HG02938 (cell line): ENCODE data around the gene HSCB.
"Not testable (repeated sequence)": the region's sequence is repeated elsewhere in the genome, so short reads cannot be mapped to it uniquely, and the experiment has no call there.

Source experiments
- ATAC-seq: cut with Tn5 transposase; IDR thresholded peaks from one replicate; pipeline ENCODE4 v1.9.1; 2021; ENCODE audit warnings: mild to moderate bottlenecking, moderate library complexity; ENCODE audit not compliant: unreplicated experiment

HSCB gene

DNA sequence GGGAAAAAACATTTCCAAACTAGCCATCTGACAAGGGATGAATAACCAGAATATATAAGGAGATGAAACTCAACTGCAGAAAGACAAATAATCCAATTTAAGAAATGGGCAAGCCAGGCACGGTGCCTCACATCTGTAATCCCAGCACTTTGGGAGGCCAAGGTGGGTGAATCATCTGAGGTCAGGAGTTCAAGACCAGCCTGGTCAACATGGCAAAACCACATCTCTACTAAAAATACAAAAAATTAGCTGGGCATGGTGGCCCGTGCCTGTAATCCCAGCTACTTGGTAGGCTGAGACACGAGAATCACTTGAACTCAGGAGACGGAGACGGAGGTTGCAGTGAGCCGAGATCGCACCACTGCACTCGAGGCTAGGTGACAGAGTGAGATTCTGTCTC is 3.0 kb upstream of the HSCB start:
- ATAC-seq = not testable (repeated sequence)

DNA sequence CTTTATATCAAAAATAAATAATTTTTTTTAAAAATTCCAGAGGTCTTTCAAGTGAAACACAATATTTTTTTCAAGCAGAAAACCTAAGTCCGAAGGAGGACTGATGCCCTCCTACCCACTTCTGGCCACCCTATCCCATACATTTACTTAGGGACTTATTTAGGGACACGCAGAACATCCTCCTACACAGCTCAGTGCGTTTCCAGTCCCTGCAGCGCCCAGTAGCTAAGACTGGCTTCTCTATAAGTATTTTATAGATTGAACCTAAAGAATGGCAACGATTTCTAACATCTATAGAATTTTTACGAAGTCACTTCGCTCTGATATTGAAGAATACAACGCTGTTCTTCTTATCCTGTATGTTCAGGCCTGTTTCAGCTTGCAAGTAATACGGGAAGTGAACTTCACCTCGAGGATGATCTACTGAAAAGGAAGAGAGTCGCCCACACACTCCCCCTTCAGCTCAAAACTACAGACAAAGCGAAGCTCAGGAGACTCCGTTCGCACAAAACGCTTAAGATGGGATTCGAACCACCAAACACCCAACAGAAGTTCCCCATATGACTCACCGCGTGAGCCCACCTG is 547 bp upstream of the HSCB start:
- ATAC-seq = no peak

GRCh38 chr22:28742562-28742962 is 723 bp downstream of the HSCB start:
- no peak for ATAC-seq

DNA sequence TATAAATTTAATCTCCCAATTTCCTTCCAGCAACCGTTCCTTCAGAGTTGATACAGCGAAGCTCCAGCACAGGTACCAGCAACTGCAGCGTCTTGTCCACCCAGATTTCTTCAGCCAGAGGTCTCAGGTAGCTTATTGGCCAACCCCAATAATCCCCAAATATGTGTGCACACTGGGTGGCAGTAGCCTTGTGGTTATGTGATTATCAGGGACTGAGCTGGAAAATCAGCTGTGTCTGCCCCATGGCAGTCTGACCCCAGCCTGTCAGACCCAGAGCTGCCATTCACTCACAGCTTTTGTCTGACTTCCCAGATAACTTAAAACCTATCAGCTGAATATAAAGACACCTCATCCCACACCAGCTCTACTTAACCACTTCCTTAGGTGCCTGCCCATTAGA is 2.0 kb downstream of the HSCB start:
- ATAC-seq = no peak

DNA sequence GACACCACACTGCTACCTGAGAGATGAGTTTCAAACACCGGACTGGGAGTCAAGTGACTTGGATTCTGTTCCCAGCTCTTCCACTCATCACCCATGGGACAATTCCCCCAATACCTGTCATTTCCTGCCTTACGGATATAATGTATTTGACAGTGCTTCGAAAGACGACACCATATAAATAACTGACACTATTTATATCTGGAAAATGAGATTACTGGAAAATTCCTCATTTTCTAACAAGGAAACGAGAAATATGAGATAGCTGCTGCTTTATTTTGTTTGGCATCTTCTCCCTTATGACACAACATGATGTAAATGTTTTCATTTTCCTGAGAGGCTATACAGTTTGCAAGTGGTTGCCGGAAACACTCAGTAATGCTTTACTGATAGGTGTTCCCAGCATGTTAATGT is 8.6 kb downstream of the HSCB start:
- no peak for ATAC-seq

- ATAC-seq = not testable (repeated sequence)
These were observed 12.7 kb downstream of the HSCB start for GRCh38 chr22:28754512-28754911.

GRCh38 chr22:28759861-28760560 is 18.2 kb downstream of the HSCB start:
- ATAC-seq = no peak

- ATAC-seq = no peak
These were observed 19.6 kb downstream of the HSCB start for GRCh38 chr22:28761449-28761755.

DNA sequence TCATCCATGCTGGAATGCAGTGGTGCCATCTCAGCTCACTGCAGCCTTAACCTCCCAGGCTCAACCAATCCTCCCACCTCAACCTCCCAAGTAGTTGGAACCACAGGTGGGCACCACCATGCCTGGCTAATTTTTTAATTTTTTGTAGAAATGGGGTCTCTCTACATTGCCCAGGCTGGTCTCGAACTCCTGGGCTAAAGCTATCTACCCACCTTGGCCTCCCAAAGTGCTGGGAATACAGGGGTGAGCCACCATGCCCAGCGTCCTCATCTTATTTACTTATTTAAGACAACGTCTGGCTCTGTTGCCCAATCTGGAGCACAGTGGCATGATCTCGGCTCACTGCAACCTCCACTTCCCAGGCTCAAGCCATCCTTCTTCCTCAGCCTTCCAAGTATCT is 20.2 kb downstream of the HSCB start:
- not testable (repeated sequence) for ATAC-seq

DNA sequence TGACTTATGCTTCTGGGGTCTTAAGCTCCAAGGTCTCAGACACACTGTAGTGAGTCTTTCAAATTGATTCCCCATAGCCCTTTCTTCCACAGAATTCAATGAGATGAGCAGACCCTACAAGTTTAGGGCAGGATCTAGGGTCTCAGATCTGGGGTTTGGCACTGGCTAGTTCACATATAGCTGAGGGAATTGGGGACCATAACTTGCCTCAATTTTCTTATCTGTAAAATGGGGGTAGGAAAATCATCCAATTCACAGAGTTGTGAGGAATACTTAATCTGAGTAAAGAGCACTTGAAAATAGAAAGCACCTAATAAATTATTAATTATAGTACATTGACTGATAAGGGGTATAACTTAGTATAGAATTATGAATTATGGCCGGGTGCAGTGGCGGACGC is 24.8 kb downstream of the HSCB start:
- ATAC-seq = no peak

DNA sequence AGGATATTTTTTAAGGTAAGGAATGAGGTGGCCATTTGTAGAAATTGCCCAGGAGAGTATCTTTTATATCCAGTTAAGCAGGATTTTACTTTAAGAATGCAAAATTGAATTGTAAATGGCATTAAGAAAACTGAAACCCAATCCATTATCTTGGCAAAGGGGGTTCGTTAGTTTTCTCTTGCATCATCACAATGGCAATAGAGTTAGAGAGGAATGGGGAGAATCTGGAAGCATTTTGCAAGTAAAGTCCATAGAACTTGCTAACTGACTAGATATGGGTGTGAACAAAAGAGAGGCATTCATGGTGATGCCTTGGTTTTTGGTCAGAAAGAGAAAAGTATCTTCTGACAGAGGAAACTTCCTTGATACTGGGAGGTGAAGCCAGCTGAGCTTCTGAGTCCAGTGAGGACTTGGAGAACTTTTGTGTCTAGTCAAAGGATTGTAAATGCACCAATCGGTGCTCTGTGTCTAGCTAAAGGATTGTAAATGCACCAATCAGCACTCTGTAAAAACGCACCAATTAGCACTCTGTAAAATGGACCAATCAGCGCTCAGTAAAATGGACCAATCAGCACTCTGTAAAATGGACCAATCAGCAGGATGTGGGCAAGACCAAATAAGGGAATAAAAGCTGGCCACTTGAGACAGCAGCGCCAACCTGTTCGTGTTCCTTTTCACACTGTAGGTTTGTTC is 27.0 kb downstream of the HSCB start:
- no peak for ATAC-seq

GRCh38 chr22:28769394-28770085 is 27.7 kb downstream of the HSCB start:
- ATAC-seq = no peak

GRCh38 chr22:28771195-28771791 is 29.5 kb downstream of the HSCB start:
- ATAC-seq = no peak

GRCh38 chr22:28772633-28773460 is 31.0 kb downstream of the HSCB start, which contains the start of gene CCDC117:
TSS of gene CCDC117 (plus strand) at chr22:28772695. CDS start at chr22:28772850, 155 bp downstream.
- ATAC-seq = peak; percentile 86

DNA sequence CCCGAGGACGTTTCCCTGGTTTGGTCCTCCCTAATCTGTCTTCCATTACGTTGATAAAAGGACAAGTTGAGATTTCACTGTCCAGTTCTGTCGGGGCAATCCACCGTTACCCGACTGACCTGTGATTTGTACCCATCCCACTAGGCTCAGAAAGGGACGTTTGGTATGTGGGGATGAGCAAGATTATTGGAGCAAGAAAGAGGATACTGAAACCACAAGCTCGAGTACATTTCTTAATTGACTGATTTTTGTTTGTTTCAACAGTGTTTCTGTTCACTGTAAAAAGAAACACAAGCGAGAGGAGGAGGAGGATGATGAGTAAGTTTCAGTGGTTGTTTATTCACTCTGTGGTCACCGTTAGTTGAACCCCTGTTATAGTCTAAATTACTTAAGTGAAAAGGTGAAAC is 31.6 kb downstream of the HSCB start:
- peak; percentile 12 for ATAC-seq

DNA sequence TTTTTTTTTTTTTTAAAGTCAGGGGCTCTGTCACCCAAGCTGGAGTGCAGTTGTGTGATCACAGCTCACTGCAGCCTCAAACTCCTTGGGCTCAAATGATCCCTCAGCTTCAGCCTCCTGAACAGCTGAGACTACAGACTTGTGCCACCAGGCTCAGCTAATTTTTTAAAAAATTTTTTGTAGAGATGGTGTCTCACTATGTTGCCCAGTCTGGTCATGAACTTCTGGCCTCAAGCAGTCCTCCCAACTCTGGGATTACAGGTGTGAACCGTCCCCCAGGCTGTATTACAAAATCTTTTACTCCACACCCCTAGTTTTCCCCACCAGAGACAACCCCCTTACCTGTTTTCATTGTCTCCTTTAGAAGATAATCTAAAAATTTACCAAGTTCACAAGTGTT is 32.5 kb downstream of the HSCB start:
- no peak for ATAC-seq

DNA sequence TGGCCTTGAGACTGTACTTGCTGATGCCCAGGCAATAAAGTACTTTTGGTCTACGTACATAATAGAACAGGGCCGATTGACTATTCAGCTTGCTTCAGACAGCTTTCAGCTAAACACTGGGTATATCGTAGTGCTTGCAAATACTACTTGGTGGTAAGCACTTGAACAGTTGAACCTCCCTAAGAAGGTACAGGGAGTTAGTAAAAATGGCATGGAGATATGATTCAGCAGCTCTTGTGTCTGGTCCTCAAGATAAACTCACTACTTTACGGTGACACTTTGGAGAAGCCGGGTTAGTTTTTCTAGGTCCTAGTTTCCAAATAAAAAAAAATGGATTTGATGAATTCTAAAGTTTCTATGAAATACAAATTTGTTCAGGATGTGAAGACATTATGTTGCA is 38.0 kb downstream of the HSCB start:
- no peak for ATAC-seq

DNA sequence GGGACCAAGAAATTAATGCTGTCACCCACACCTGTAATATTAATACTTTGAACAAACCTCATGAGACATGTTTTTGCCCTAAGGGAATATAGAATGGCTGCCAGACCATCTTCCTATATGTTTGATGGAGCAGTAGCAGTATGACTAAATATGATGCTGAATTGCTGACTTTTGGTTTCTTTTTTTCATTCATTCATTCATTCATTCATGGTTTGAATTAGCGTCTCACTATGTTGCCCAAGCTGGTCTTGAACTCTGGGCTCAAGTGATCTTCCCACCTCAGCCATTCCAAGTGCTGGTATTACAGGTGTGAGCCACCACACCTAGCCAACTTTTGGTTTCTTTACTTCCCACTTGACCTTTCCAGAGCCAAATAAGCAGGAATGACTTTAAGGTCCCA is 38.5 kb downstream of the HSCB start:
- no peak for ATAC-seq

DNA sequence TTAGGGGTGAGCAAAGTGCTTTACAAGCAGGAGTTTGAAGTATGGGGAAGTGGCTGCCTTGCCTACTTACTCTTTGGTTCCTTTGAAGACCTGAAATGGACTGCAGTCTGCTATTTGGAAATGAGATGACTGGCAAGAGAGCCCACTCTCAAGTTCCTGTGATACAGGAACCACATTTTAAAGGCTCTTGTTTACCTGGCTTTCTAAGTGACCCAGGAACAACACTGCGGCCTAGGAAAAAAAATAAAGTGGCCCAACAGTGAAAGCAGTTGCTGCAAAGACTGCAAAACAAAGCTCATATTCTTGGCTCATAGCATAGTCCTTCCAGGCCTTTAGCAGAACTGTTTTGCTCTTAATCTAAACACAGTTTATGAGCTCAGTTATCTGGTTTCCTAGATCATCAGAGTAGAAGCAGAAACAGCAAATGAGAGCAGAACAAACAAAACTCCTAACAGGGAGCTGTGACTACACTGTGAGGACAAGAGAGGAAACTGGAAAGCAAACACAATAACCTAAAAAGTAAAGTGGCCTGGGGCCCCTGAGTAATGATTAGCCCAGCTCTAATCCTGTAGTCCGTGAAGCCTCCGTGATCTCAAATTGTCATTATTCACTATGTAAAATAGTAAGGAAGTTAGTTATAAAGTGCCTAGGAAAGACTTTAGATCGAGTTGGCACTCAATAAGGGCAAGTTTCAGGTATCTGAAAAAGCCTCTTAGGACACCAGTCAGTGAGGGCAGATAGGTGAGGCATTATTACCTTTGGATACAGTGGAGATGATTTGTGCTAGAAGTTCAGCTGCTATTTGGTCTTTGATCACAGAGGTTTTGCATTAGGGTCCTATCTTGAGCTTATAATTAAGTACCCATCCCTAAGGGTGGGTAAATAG is 42.2 kb downstream of the HSCB start:
- no peak for ATAC-seq
